ENCODE measurements around the gene NPIPA1.
"Not testable (repeated sequence)": the region's sequence is repeated elsewhere in the genome, so short reads cannot be mapped to it uniquely, and the experiment has no call there.

Gene NPIPA1

GRCh38 chr16:14930971-14931370, 6.3 kb upstream of the NPIPA1 start:
- DNase-seq (ENCODE audit: low read depth): not testable (repeated sequence)

- not testable (repeated sequence) for DNase-seq (ENCODE audit: low read depth)
Observed at GRCh38 chr16:14932581-14933375, 4.5 kb upstream of the NPIPA1 start.

GRCh38 chr16:14937994-14938393, 751 bp downstream of the NPIPA1 start:
- not testable (repeated sequence) for DNase-seq (ENCODE audit: low read depth)

- not testable (repeated sequence) for DNase-seq (ENCODE audit: low read depth)
Observed at GRCh38 chr16:14942686-14943085, 5.4 kb downstream of the NPIPA1 start.

GRCh38 chr16:14955546-14956231, 18.4 kb downstream of the NPIPA1 start:
- DNase-seq (ENCODE audit: low read depth): no peak

- no peak for DNase-seq (ENCODE audit: low read depth)
Observed at GRCh38 chr16:14957576-14958322, 20.5 kb downstream of the NPIPA1 start.

- no peak for DNase-seq (ENCODE audit: low read depth)
Observed at GRCh38 chr16:14958323-14958600, 21.0 kb downstream of the NPIPA1 start.

- DNase-seq (ENCODE audit: low read depth): no peak
Observed at GRCh38 chr16:14958970-14959369, 21.7 kb downstream of the NPIPA1 start.

GRCh38 chr16:14961405-14962186, 24.4 kb downstream of the NPIPA1 start:
- DNase-seq (ENCODE audit: low read depth): no peak

- DNase-seq (ENCODE audit: low read depth): no peak
Observed at GRCh38 chr16:14963281-14964173, 26.3 kb downstream of the NPIPA1 start.

GRCh38 chr16:14965328-14965727, 28.1 kb downstream of the NPIPA1 start:
- DNase-seq (ENCODE audit: low read depth): no peak

- DNase-seq (ENCODE audit: low read depth): not testable (repeated sequence)
Observed at GRCh38 chr16:14969795-14970194, 32.6 kb downstream of the NPIPA1 start.

GRCh38 chr16:14971621-14972228, 34.5 kb downstream of the NPIPA1 start:
- DNase-seq (ENCODE audit: low read depth): not testable (repeated sequence)

GRCh38 chr16:14973785-14974322, 36.6 kb downstream of the NPIPA1 start:
- not testable (repeated sequence) for DNase-seq (ENCODE audit: low read depth)

GRCh38 chr16:14974331-14974655, 37.0 kb downstream of the NPIPA1 start:
- DNase-seq (ENCODE audit: low read depth): not testable (repeated sequence)

GRCh38 chr16:14974656-14975417, 37.6 kb downstream of the NPIPA1 start, which contains the start of gene PDXDC1:
Gene PDXDC1, plus strand, starts transcription at chr16:14975026. Its CDS starts 174 bp downstream, at chr16:14975200.
- DNase-seq (ENCODE audit: low read depth): peak; percentile 46

- DNase-seq (ENCODE audit: low read depth): not testable (repeated sequence)
Observed at GRCh38 chr16:14975418-14976194, 38.4 kb downstream of the NPIPA1 start.

- not testable (repeated sequence) for DNase-seq (ENCODE audit: low read depth)
Observed at GRCh38 chr16:14976971-14977736, 39.9 kb downstream of the NPIPA1 start.
